Glomerular visceral epithelial cell (primary cell): ENCODE results near the gene BET1.

ENCODE experiments used
- DNase-seq: peaks from one replicate; pipeline ENCODE4 v3.0.0-alpha.2; 2016; ENCODE audit errors: extremely low spot score

The BET1 gene

DNA sequence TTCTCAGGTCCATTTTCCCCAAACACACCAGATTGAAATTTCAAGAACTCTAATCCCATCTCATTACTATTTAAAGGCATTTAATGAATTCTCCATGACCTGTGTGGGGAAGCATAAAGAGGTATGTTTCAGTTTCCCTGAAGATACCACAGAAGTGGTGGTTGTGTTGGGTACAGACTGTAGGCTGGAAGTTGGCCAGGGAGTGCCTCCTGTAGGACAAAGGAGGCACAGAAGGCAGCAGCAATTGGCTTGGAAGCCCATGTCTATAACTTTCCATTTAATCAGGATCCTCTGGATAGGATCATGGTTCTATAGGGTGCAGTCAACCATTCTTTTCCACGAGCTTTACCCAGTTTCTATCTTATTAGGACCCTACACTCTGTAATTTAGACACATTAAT lies 8.6 kb upstream of the BET1 start:
- no peak for DNase-seq

- no peak for DNase-seq
These were observed 7.7 kb upstream of the BET1 start for GRCh38 chr7:94011714-94012353.

GRCh38 chr7:94008537-94008936 lies 4.4 kb upstream of the BET1 start:
- DNase-seq, result peak; percentile 92

DNA sequence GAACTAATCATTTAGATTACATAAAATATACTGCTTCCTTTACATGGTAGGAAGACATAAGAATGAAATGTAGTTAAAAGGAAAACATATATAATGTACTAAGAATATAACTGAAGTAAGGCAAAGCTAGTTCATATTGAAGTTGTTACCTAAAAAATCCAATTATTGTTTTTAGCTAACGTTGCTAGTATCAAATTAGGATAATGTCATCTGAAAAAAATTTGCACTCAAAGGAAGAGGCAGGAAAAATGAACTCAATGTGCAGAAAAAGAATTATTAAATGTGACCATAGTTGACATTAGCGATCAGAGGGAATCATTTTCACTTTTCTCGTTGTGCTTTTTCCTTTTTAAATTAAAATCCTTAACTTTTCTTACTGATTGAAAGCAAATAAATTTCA lies 1.6 kb upstream of the BET1 start:
- DNase-seq, result no peak

- DNase-seq, result no peak
These were observed 620 bp downstream of the BET1 start for GRCh38 chr7:94003446-94004023.

GRCh38 chr7:94001396-94001795 lies 2.8 kb downstream of the BET1 start:
- DNase-seq, result no peak

- no peak for DNase-seq
These were observed 6.3 kb downstream of the BET1 start for GRCh38 chr7:93997868-93998267.

- no peak for DNase-seq
These were observed 11.6 kb downstream of the BET1 start for GRCh38 chr7:93992421-93993110.

GRCh38 chr7:93987297-93987696 lies 16.9 kb downstream of the BET1 start:
- no peak for DNase-seq

- DNase-seq, result no peak
These were observed 19.1 kb downstream of the BET1 start for GRCh38 chr7:93985101-93985500.

DNA sequence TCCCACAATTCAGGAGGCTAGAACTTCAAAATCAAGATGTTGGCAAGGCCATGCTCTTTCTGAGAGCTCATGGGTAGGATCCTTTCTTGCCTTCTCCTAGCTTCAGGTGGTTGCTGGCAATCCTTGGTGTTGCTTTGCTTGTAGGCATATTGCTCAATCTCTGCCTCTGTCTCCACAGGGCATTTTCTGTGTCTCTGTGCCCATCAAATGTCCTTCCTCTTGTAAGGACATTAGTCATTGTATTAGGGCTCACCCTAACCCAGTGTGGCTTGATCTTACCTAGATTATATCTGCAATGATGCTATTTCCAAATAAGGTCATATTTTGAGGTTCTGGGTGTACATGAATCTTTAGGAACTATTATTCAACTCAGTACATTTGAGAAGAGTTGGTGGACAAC lies 20.1 kb downstream of the BET1 start:
- no peak for DNase-seq

GRCh38 chr7:93981480-93981874 lies 22.7 kb downstream of the BET1 start:
- DNase-seq, result no peak

- no peak for DNase-seq
These were observed 23.2 kb downstream of the BET1 start for GRCh38 chr7:93980744-93981479.

DNA sequence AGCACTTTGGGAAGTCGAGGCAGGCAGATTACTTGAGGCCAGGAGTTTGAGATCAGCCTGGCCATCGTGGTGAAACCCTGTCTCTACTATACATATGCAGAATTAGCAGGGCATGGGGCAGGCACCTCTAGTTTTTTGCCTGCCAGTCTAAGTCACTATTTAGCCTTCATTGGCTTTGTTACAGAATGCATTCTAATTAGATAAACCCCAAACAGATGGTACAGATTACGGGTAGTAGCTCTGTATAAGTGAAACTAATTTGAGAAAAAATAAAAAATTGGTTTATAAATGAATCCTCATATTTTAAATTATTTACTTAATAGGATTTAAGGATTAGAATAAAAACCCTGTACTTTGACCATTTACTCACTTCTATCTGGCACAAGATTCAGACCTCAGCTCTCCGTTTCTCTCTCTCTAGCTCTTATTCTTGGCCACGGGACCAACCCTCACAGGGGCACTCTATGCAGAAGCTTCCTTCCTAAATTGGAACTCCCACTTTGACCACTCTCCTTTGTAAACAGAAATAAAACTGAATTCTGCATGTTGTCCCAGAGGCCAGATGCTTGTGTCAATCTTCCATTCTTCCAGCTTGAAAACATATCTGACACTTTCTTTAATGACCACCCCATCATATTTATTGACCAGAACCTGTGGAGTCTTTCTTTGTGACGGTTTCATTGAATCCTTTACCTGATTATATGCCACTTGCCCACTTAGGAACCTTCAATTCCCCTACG lies 26.8 kb downstream of the BET1 start:
- DNase-seq, result no peak

DNA sequence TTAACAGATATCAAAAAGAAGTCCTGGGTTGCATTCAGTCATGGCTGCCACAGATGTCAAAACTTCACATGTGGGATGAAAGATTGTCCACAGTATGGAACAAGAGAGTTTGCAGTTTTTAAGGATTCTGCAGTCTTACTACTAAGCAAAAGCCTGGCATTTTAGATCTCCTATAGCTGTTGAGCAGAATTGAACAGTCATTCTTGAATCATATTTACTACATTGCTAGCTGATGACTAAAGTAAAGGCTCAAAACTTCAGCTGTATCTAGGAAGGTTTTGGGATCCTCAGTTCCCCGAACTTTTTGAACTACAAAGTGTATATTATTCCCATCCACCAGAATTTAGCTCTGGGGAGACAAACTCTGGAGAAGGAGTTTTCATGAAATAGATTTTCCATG lies 31.0 kb downstream of the BET1 start:
- no peak for DNase-seq

DNA sequence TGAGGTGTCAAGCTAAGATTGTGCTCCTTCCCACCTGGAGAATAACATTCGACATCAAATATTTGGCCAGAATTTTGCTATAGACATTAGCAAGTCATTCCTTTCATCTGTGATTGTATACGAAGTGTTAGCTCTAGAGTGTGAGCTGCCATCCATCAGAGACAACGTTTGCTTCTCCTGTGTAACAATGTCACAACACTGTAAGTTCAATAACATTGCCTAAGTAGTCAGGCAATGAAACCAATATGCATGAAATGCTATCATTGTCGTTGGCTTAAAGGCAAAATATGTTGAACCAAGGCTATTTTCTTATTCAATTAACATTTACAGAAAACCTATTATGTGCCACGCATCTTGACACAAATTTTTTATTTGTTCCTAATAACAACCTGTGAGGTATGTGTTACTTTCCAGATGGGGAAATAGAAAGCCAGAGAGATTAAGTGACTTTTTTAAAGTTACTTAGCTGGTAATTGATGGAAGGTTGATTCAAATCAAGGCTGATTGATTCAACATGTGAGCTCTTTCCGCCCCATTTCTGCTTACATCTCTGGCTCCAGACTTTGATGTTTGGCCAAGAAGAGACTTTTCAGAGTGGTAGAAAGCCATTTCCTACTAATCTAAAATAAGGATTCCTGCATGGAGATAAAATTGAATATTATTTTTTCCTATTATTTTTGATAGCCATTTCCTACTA lies 32.0 kb downstream of the BET1 start:
- no peak for DNase-seq

DNA sequence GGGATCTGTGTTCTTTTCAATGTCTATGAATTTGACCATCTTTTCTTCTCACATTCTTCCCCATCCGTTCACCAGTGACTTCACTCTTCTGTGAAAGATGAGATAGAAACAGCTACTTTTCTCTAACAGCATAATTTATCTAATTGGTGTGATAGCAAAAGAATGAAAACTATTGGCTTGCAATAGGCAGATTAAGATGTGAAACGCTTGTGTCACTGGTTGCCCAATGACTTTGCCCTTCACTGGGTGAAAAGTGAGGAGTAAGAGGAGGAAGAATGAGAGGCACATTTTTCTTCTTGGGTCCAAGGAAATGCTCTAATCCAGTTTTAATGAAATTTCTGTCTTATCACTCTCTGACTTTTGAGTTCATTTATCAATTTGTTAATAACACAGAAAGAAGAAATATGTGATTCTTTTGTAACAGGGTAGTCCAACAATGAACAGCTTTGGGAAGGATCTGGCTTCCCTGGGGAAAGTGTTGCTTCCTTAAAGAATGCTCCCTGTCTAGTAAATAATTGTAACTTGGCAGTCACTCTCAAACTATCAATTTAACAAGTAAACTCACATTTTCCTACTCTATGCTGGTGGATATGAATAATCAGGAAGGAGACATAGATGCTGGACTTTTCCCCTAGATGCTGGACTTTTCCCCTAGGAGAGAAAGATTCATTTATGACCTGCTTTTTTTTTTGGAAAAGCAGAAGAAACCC lies 35.1 kb downstream of the BET1 start:
- DNase-seq, result no peak

DNA sequence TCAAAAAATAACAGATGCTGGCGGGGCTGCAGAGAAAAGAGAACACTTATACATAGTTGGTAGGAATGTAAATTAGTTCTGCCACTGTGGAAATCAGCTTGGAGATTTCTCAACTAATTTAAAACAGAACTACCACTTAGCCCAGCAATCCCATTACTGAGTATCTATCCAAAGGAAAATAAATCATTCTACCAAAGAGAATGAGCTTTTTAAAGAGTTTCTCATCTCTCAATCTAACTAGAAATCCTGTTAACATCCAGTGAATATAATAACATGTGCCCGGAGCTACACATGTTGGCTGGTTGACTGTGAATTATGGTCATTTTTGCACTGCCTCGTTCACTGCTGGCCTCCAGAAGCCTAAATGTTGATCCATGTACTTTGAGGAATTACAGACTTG lies 39.3 kb downstream of the BET1 start:
- DNase-seq, result no peak

DNA sequence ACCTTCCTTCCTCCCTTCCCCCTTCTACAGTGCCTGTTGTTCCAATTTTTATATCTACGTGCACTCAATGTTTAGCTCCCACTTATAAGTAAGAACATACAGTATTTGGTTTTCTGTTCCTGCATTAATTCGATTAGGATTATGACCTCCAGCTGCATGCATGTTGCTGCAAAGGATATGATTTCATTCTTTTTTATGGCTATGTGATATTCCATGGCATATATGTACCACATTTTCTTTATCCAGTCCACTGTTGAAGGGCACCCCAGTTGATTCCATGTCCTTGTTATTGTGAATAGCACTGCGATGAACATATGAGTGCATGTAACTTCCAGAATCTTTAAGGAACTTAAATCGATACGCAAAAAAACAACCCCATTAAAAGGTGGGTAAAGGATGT lies 39.9 kb downstream of the BET1 start:
- no peak for DNase-seq

GRCh38 chr7:93960986-93961385 lies 43.2 kb downstream of the BET1 start:
- DNase-seq, result no peak

DNA sequence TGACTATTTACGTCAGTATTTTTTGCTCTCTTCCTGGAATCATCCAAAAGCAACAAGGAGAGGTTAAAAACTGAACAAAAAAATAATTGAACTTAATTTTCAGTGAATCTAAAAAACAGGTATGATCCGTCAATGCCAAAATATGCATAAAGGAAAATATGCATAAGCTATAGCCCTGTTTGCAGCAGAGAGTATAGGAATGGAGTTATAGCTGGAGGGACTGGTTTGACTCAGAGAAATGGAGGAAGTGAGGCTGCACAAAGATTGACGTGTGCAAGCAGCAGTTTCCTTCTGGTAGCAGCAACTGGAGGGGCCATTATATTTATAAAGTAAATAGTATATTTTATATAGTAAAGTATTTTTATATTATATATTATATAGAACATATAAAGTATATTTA lies 45.5 kb downstream of the BET1 start:
- no peak for DNase-seq
